ENCODE results near the gene GFOD2. TPM values are rescaled to one million over a fixed set of nuclear protein-coding genes. Genes with fewer than 3 reads are reported as not detected.

GFOD2 gene
- total and polyA plus RNA-seq, 2 of the 8 experiments (the other 6 are each of a cell fraction or from before 2014, with no cell fraction given): 21.4 to 33.2 TPM

DNA sequence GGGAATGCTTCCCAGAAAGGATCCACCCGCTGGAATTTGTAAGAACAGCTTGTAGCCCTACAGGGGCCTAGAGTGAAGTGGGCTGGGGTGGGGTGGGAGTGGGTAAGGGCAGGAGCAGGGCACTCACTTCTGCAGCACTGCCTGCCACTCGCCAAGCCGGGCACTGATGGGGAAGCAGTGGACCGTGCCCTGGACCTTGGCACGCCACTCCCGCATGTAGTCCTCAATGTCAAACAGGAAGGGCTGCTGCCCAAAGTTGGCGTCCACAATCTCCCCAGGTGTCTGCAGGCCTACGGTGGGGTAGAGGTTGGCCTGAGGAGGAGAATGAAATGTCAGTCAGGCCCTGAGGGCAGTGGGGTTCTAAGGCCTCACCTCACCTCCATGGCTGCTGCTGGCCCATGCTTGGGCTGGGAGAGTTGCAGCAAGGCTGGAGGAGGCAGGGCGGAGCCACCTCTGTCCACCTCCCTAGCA lies 15.7 kb upstream of the GFOD2 start (continued):
- TF ChIP-seq JUND (IDR thresholded peaks at IDR 0.05; ENCODE audit: low read length): no peak
- TF ChIP-seq GTF2F1 (IDR thresholded peaks at IDR 0.05; ENCODE audit: borderline replicate concordance, low read depth, low read length): no peak
- no peak for TF ChIP-seq SIRT6 (IDR thresholded peaks at IDR 0.05; ENCODE audit: low read length)
- TF ChIP-seq TBP (IDR thresholded peaks at IDR 0.05; ENCODE audit: low read depth, low read length): no peak
- no peak for TF ChIP-seq SP4 (IDR thresholded peaks at IDR 0.05; ENCODE audit: low read length)

All from H1 (cell line).